Measurements from ENCODE around the gene SUMO3.

The SUMO3 gene

GRCh38 chr21:44840771-44841170 lies 22.9 kb upstream of the SUMO3 start:
- no peak overlapping the region for H3K4me3 ChIP-seq (ENCODE audit: low read depth, low read length)
- no peak for DNase-seq (ENCODE audit: low read depth)
- no peak for TF ChIP-seq CTCF (IDR thresholded peaks at IDR 0.05; ENCODE audit: insufficient read depth, low read depth, low read length, missing control alignments)

DNA sequence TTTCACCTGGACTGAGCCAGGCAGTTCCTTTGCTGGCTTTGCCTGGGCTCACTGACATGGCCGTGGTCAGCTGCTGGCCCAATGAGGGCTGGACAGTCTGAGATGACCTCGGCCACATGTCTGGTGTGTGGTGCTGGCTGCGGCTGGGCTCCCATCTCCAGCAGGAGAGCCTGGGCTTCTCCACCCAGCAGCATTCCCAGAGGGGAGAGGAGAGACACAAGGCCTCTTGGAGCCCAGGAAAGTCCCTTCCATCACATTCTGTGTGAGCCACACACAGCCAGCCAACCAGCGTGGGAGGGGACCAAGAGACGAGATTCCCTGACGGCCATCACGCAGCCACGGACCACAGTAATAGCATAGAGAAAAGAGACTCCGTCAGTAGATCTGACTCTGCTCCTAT lies 21.1 kb upstream of the SUMO3 start:
- TF ChIP-seq CTCF (IDR thresholded peaks at IDR 0.05; ENCODE audit: insufficient read depth, low read depth, low read length, missing control alignments) = no peak
- no peak overlapping the region for H3K4me3 ChIP-seq (ENCODE audit: low read depth, low read length)
- DNase-seq (ENCODE audit: low read depth) = no peak

GRCh38 chr21:44838039-44838895 lies 20.4 kb upstream of the SUMO3 start:
- H3K4me3 ChIP-seq (ENCODE audit: low read depth, low read length) = no peak overlapping the region
- TF ChIP-seq CTCF (IDR thresholded peaks at IDR 0.05; ENCODE audit: insufficient read depth, low read depth, low read length, missing control alignments) = no peak
- DNase-seq (ENCODE audit: low read depth) = no peak

- TF ChIP-seq CTCF (IDR thresholded peaks at IDR 0.05; ENCODE audit: insufficient read depth, low read depth, low read length, missing control alignments) = no peak
- DNase-seq (ENCODE audit: low read depth) = no peak
Observed at GRCh38 chr21:44837537-44837936, 19.7 kb upstream of the SUMO3 start.

GRCh38 chr21:44836666-44837471 lies 19.0 kb upstream of the SUMO3 start:
- H3K4me3 ChIP-seq (ENCODE audit: low read depth, low read length) = no peak overlapping the region
- DNase-seq (ENCODE audit: low read depth) = no peak
- TF ChIP-seq CTCF (IDR thresholded peaks at IDR 0.05; ENCODE audit: insufficient read depth, low read depth, low read length, missing control alignments) = no peak

More at GRCh38 chr21:44837537-44837936, 19.7 kb upstream of the SUMO3 start:
- H3K4me3 ChIP-seq (ENCODE audit: low read depth, low read length) = no peak overlapping the region

GRCh38 chr21:44836349-44836665 lies 18.4 kb upstream of the SUMO3 start:
- TF ChIP-seq CTCF (IDR thresholded peaks at IDR 0.05; ENCODE audit: insufficient read depth, low read depth, low read length, missing control alignments) = no peak
- no peak overlapping the region for H3K4me3 ChIP-seq (ENCODE audit: low read depth, low read length)
- DNase-seq (ENCODE audit: low read depth) = no peak
